Activated CD4-positive, alpha-beta T cell treated with anti-CD3 and anti-CD28 coated beads, Interleukin-2, amount 10 ng/mL, durations not matched to agents 7 days and 5 days (primary cell): ENCODE results near the gene SYT2. TPM values are rescaled to one million over a fixed set of nuclear protein-coding genes. Genes with fewer than 3 reads are reported as not detected.

Experiments
- CTCF ChIA-PET: fragments of 350-600 bp; sonication (Branson Sonifier 250); formaldehyde crosslinking; loops from one replicate; lab custom pipeline; 2021; ENCODE audit warnings: antibody characterized with exemption; lab: Charles Lee
- POLR2A ChIA-PET: fragments of 350-600 bp; sonication (Branson Sonifier 250); formaldehyde crosslinking; loops from one replicate; lab custom pipeline; 2021; ENCODE audit warnings: antibody characterized with exemption; lab: Charles Lee
- DNase-seq: peaks from one replicate; pipeline ENCODE4 v3.0.0-alpha.2; 2020
- H3K27ac Mint-ChIP-seq: one replicate; pipeline ENCODE4 v1.8.0; 2021; ENCODE audit warnings: mild to moderate bottlenecking, moderate library complexity, mixed read lengths
- H3K27me3 Mint-ChIP-seq: one replicate; pipeline ENCODE4 v1.8.0; 2021; ENCODE audit warnings: mixed read lengths
- H3K36me3 Mint-ChIP-seq: one replicate; pipeline ENCODE4 v1.8.0; 2021; ENCODE audit warnings: low read depth, mixed read lengths
- H3K4me1 Mint-ChIP-seq: one replicate; pipeline ENCODE4 v1.8.0; 2021; ENCODE audit warnings: mixed read lengths
- H3K4me3 Mint-ChIP-seq: one replicate; pipeline ENCODE4 v1.8.0; 2021; ENCODE audit warnings: mild to moderate bottlenecking, moderate library complexity, mixed read lengths
- H3K9me3 Mint-ChIP-seq: one replicate; pipeline ENCODE4 v1.8.0; 2021; ENCODE audit warnings: mixed read lengths
- total RNA-seq, 2 experiments: library from RNA; stranded (reverse); gene quantifications; one replicate each; pipeline ENCODE4 v1.2.3, GENCODE V29; 2021

Gene SYT2
- total RNA-seq, 2 experiments from 2014 or later, result not detected

DNA sequence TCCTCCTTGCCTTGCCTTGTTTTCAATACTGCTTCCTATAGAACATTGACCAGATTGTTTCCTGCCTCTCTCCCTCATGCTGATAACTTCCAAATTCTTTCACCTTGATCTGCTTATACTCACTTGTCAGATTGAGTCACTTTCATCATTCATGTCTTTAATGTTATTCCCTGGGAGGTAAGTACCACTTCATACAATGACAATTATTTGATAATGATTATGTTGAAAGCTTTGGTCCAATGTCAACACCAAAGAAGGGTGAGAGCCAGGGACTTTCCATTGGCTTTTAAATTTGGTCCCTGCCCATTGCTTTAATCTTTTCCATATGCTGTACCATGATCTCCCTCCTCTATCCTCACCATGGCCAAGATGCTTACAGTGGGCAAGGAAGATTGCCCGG is 137.4 kb downstream of the SYT2 start:
- no peak for DNase-seq
- Mint-ChIP-seq H3K4me1 (no peaks in the 10 kb centered on the region), H3K27ac (no peak overlapping the region), H3K36me3 (peaks cover 5% of the 10 kb centered on the region), H3K4me3 (no peak overlapping the region), H3K9me3 (no peaks in the 10 kb centered on the region), H3K27me3 (no peaks in the 10 kb centered on the region)
- CTCF ChIA-PET, result no interaction called here
- POLR2A ChIA-PET, result no interaction called here

DNA sequence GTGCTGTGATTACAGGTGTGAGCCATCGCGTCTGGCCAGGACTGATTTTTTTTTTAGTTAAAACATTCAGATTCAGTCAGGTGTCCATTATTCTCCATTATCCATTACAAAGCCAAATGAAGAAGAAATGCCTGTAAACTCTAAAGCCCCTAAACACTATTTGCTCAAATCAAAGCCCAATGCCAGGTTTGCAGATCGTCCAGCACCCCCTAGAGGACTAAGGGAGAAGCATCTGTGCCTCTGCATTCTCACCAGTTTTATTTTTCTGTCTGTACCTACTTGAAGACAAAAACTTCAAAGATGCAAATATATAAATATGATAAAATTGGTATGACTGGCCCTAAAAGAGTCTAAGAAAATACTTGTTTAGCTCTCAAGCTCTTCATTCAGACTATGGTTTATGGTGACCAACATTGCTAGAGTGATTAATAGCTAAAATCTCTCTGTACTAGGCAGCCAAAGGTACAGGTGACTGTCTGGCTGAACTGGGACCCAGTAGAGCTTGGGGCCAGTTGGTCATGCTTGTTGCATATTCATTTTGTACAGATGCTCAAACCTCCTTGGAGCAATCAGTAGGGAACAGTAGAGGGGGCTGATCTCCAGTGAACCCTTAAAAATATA is 138.4 kb downstream of the SYT2 start:
- Mint-ChIP-seq H3K27me3 (no peaks in the 10 kb centered on the region), H3K27ac (no peak overlapping the region), H3K4me3 (no peak overlapping the region), H3K4me1 (peaks cover 3% of the 10 kb centered on the region), H3K9me3 (no peaks in the 10 kb centered on the region), H3K36me3 (peaks cover 8% of the 10 kb centered on the region)
- CTCF ChIA-PET, result interaction anchor here (0.6 to 2.1 kb wide), 6 partner anchors 10 to 379 kb away, joined by 3 to 8 read pairs (median 3); no protein-coding TSS in a partner anchor
- DNase-seq, result peak; percentile 26
- POLR2A ChIA-PET, result interaction anchor here (0.6 kb wide), 1 partner anchor 95 kb away, joined by 4 read pairs; no protein-coding TSS in a partner anchor

DNA sequence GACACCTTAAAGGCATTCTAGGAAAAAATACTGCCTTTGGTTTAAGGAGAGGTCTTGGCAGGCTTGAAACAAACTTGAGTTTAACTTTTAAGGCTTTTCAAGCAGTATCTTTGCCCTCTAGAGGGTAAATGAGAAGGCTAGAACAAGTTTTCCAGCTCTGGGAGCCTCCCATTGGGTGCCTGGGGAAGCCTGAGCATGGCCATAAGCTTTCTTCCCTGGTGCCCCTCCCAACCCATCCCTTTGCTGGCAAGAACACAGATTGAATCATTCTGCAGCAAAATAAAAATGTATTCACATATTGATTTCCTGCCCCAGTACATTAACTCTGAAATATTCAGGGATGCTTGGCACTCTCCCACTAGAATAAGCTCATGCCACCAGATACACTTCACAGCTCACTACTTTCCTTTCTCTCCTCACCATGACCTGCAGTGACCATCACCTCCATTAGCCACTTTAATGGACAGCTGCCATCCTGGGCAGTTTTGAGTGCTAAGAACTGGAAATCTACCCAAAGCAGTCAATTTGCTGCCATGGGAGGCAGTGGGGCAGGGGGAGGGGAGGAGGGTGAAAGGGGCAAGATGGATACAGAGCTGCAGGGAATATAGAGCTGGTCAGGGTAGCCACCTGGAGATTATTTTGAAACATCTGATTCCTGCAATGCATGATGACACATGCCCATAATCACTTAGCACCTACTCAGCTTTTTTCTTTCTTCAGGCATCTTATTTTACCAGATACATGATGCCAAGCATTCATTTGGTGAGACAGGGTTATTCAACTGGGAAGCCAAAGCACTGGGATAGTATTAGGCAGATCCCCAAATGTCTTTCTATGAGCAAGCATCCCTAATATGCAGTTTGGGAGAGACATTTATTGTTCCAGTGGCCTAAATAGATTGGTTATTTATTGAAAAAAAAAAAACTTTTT is 140.6 kb downstream of the SYT2 start:
- H3K36me3 Mint-ChIP-seq, result peaks cover 8% of the 10 kb centered on the region
- H3K27ac Mint-ChIP-seq, result no peak overlapping the region
- no peak overlapping the region for H3K4me3 Mint-ChIP-seq
- H3K9me3 Mint-ChIP-seq, result no peaks in the 10 kb centered on the region
- DNase-seq, result no peak
- CTCF ChIA-PET, result interaction anchor here (0.5 to 0.7 kb wide), 3 partner anchors 105 to 621 kb away, joined by 3 to 5 read pairs (median 3); no protein-coding TSS in a partner anchor
- POLR2A ChIA-PET, result no interaction called here
- H3K4me1 Mint-ChIP-seq, result peaks cover 12% of the 10 kb centered on the region
- no peaks in the 10 kb centered on the region for H3K27me3 Mint-ChIP-seq

DNA sequence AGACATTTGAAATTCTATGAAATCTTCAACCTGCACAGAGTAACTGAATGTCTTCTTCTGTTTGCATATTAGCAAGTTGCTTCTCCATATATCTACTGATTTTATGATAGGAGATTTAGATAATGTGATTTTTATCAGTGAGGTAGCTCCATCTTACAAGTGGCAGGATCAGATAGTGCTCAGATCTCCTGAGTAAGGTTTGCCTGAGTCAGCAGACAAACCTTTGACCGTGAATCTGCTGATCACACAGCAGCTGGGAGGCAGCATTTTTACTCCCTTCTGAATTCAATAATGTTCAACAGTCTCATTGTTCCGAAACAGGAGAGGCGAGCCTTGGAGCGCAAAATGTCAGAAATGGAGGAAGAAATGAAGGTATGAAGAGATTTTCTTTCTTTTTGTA is 141.4 kb downstream of the SYT2 start:
- H3K27me3 Mint-ChIP-seq, result no peaks in the 10 kb centered on the region
- POLR2A ChIA-PET, result no interaction called here
- CTCF ChIA-PET, result interaction anchor here (0.7 to 1.1 kb wide), 3 partner anchors 58 to 498 kb away, joined by 3 read pairs; no protein-coding TSS in a partner anchor
- peaks cover 9% of the 10 kb centered on the region for H3K36me3 Mint-ChIP-seq
- H3K27ac Mint-ChIP-seq, result no peak overlapping the region
- no peak for DNase-seq
- no peak overlapping the region for H3K4me3 Mint-ChIP-seq
- peaks cover 14% of the 10 kb centered on the region for H3K4me1 Mint-ChIP-seq
- no peaks in the 10 kb centered on the region for H3K9me3 Mint-ChIP-seq

DNA sequence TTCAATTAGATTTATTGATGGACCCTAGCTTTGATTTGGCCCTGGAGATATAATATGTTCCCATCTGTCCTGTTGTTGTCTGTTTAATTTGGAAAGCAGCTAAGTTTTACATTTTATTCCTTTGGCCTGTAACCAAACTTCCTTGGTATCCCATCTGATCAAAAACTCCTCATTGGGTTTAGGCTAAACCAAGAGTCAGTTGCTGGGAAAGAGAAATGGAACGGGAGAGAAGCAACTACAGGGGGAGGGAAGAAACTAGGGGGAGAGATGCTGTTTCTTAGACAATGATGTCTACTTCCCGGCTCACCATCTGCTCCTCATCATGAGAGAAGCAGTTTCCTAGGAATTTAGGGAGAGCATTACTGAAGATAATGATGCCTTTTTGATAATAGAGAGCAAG is 141.8 kb downstream of the SYT2 start:
- no peaks in the 10 kb centered on the region for H3K9me3 Mint-ChIP-seq
- peaks cover 9% of the 10 kb centered on the region for H3K36me3 Mint-ChIP-seq
- POLR2A ChIA-PET, result no interaction called here
- H3K27ac Mint-ChIP-seq, result no peak overlapping the region
- peaks cover 14% of the 10 kb centered on the region for H3K4me1 Mint-ChIP-seq
- CTCF ChIA-PET, result interaction anchor here (0.7 to 1.1 kb wide), 3 partner anchors 8 to 104 kb away, joined by 3 read pairs; no protein-coding TSS in a partner anchor
- H3K27me3 Mint-ChIP-seq, result no peaks in the 10 kb centered on the region
- no peak overlapping the region for H3K4me3 Mint-ChIP-seq
- DNase-seq, result no peak

DNA sequence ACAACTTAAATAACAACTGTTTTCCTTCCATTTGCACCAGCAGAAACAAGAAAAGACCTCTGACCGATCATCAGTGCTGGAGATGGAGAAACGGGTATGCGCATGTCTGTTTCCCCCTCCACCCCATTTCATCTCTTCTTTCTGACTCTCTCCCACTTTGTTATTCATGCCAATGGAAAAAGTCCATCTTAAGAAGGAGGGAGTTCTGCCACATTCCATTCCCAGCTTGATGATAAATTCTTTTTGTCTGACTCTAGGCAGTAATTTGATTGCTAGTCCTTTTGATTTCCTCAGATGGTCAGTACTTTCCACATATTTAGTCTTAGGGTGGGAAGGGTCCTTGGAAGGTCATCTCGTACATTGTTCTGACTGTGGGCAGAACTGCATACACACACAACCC is 142.5 kb downstream of the SYT2 start:
- ChIA-PET CTCF (interaction anchor here (0.6 to 1.1 kb wide), 4 partner anchors 9 to 388 kb away, joined by 3 to 4 read pairs (median 3); no protein-coding TSS in a partner anchor), POLR2A (no interaction called here)
- Mint-ChIP-seq H3K27ac (no peak overlapping the region), H3K9me3 (no peaks in the 10 kb centered on the region), H3K4me3 (no peak overlapping the region), H3K36me3 (peaks cover 9% of the 10 kb centered on the region), H3K4me1 (peaks cover 14% of the 10 kb centered on the region), H3K27me3 (no peaks in the 10 kb centered on the region)
- DNase-seq, result no peak

DNA sequence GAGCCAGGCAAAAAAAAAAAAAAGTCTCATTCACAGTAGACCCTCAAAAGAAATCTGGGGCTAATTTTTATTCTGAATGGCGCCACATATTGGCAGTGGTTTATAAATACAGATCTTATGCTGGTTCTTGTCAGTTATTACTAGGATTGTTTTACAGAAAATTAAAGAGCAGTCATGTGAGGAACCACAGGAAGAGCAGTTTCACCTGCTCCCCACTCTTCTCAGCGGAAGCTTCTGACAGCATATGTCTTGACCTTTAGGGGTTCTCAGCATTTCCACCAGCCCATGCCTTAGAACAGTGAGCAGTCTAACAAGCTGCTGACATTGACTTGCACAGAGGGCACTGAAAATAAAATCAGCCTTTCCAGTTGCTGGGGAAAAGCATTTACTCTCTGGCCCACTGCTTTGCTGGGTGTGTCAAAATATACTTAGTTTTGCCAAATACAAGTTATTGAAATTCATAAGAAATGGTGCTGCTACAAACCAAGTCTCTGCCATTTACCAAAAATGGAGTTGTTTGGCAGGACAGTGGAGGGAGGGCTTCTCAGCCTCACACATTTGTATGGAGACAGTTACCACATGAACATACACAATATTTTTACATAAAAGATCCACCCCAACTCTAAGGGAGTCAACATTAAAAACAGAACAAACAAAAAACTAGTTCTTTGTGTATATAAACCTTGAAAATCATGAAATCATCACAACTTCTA is 144.2 kb downstream of the SYT2 start:
- DNase-seq, result no peak
- ChIA-PET CTCF (interaction anchor here (0.7 to 1.0 kb wide), 2 partner anchors 34 to 176 kb away, joined by 3 to 4 read pairs; no protein-coding TSS in a partner anchor), POLR2A (no interaction called here)
- Mint-ChIP-seq H3K9me3 (no peaks in the 10 kb centered on the region), H3K36me3 (peaks cover 9% of the 10 kb centered on the region), H3K27ac (no peak overlapping the region), H3K4me1 (peaks cover 18% of the 10 kb centered on the region), H3K4me3 (no peak overlapping the region), H3K27me3 (no peaks in the 10 kb centered on the region)

DNA sequence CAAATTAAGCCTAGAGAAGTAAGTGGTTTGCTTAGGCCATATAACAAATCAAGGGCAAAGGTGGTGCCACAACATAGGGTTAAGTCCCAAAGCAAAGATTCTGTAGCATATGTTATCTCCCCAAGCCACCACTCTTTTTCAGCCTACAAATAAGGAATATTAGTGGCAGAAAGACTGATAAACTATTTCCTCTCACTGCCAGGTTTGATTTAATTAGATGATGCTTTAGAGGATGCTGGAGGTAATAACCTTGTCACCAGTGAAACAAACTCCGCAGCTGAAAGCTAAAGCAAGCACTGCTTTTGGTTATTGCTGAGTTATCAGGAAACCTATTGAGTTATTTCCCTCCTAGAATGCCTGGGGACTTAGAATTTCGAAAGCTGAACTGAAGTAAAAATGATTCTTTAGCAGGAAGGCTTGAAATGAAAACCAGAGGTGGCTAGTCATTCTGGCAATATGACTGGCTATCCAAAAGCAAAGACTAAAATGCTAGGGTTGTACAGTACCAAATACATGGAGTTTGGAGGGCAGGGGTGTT is 145.2 kb downstream of the SYT2 start:
- H3K27me3 Mint-ChIP-seq, result no peaks in the 10 kb centered on the region
- H3K27ac Mint-ChIP-seq, result no peak overlapping the region
- CTCF ChIA-PET, result interaction anchor here (1.0 kb wide), 1 partner anchor 35 kb away, joined by 3 read pairs; no protein-coding TSS in a partner anchor

DNA sequence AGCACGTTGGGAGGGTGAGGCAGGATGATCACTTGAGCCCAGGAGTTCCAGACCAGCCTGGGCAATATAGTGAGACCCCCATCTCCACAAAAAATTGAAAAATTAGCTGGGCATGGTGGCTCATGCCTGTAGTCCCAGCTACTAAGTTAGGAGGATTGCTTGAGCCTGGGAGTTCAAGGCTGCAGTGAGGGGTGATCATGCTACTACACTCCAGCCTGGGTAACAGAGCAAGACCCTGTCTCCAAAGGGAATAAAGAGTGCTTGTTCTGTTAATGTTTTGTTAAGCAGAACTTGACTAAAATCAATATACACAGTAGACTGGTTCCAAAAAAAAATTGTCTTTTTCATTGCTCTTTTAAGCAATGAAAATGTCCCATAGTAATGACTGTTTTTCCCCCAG is 146.4 kb downstream of the SYT2 start:
- no peak for DNase-seq
- CTCF ChIA-PET, result no interaction called here
- Mint-ChIP-seq H3K27ac (no peak overlapping the region), H3K36me3 (peaks cover 9% of the 10 kb centered on the region), H3K9me3 (no peaks in the 10 kb centered on the region), H3K4me1 (peaks cover 18% of the 10 kb centered on the region), H3K4me3 (no peak overlapping the region), H3K27me3 (no peaks in the 10 kb centered on the region)
- POLR2A ChIA-PET, result no interaction called here

More for the DNA sequence above, 145.2 kb downstream of the SYT2 start:
- POLR2A ChIA-PET, result no interaction called here
- DNase-seq, result no peak
- Mint-ChIP-seq H3K4me1 (peaks cover 18% of the 10 kb centered on the region), H3K9me3 (no peaks in the 10 kb centered on the region), H3K4me3 (no peak overlapping the region), H3K36me3 (peaks cover 9% of the 10 kb centered on the region)

DNA sequence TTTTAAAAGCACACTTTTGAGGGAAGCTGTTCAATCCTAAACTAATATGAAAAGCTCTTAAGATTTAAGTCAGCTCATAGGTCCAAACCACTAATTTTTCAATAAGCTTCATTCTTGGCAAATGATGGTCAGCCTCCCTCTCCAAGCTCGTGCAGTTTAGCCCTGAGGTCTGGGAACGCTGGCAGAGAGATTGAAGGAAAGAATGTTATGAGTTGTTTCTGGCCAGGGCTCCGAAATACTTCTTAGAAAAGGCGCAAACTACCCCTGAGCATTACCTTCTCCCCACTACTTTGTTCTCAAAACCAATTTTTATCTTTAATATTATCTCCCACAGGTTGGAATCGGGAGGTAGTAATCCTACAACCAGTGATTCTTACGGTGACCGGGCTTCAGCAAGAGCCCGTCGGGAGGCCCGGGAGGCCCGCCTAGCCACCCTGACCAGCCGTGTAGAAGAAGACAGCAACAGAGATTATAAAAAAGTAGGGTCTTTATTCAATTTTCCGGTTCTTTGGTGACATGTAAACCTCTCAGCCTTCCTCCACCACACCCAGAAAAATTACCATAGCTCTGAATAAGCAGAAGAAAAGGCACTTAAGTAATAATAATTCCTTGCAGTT is 147.7 kb downstream of the SYT2 start:
- Mint-ChIP-seq H3K4me1 (peaks cover 18% of the 10 kb centered on the region), H3K9me3 (no peaks in the 10 kb centered on the region), H3K4me3 (no peak overlapping the region), H3K36me3 (peaks cover 1% of the 10 kb centered on the region), H3K27ac (no peak overlapping the region), H3K27me3 (no peaks in the 10 kb centered on the region)
- ChIA-PET POLR2A (interaction anchor here (0.6 to 0.7 kb wide), 2 partner anchors 123 to 607 kb away, joined by 3 read pairs; partner anchors contain the start of gene TIMM17A), CTCF (interaction anchor here (0.6 to 1.3 kb wide), 5 partner anchors 8 to 816 kb away, joined by 3 to 8 read pairs (median 3); no protein-coding TSS in a partner anchor)
- no peak for DNase-seq

DNA sequence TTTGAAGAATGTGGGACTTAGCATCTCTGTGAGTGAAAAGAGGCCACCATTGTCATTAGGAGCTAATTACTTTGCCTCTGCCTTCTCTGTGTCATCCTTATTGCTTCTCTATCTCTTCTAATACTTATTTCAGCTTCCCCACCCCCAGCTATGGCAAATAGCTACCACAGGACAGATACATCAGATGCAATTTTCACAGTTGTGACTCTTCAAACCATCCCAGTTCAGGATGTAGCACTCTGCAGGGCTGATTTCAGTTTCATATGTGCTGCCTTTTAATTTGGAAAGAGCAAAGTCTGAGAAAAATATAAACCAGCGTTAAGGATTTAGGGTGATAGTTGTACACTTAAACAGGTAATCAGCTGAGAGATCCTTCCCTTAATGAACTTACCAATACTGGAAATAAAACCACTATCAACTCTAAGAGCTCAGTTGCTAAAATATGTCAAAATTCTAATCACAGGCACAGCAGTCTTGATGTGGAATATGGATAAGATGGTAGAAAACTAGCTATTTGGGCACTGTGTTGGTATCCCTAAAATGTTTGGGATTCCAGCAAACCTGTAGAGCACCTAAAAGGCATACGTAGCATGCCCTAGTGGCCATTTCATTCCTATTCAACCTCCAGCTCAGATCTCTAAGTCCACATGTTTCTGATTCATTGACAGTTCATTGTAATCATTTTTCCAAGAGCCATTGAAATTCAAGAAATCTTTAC is 148.4 kb downstream of the SYT2 start:
- POLR2A ChIA-PET, result interaction anchor here (0.6 to 0.7 kb wide), 2 partner anchors 123 to 607 kb away, joined by 3 read pairs; partner anchors contain the start of gene TIMM17A
- CTCF ChIA-PET, result interaction anchor here (0.5 to 1.3 kb wide), 7 partner anchors 8 to 815 kb away, joined by 3 to 8 read pairs (median 3); no protein-coding TSS in a partner anchor
- Mint-ChIP-seq H3K4me3 (no peak overlapping the region), H3K4me1 (peaks cover 16% of the 10 kb centered on the region), H3K36me3 (peaks cover 1% of the 10 kb centered on the region), H3K27ac (no peak overlapping the region), H3K27me3 (no peaks in the 10 kb centered on the region), H3K9me3 (no peaks in the 10 kb centered on the region)
- no peak for DNase-seq
